SH-SY5Y (cell line): Measurements from ENCODE around the gene KCNA4.

Source experiments
- GATA2 ChIP-seq: IDR thresholded peaks from 2 replicates; pipeline ENCODE4 v1.6.1; 2011; ENCODE audit warnings: mild to moderate bottlenecking, low read depth, low read length
- GATA3 ChIP-seq: IDR thresholded peaks from 2 replicates; pipeline ENCODE4 v1.6.1; 2011; ENCODE audit warnings: low read depth, mild to moderate bottlenecking, low read length, moderate library complexity

GRCh38 chr11:30012346-30012745, 4.5 kb downstream of the KCNA4 start:
- TF ChIP-seq GATA2 (no peak), GATA3 (no peak)
